HCEC 1CT (cell line): ENCODE results near the gene PRXL2A.
"Not testable (repeated sequence)": the region's sequence is repeated elsewhere in the genome, so short reads cannot be mapped to it uniquely, and the experiment has no call there.

Experiments
- DNase-seq: peaks from one replicate; pipeline ENCODE4 v3.0.0-alpha.2; 2017

PRXL2A gene

DNA sequence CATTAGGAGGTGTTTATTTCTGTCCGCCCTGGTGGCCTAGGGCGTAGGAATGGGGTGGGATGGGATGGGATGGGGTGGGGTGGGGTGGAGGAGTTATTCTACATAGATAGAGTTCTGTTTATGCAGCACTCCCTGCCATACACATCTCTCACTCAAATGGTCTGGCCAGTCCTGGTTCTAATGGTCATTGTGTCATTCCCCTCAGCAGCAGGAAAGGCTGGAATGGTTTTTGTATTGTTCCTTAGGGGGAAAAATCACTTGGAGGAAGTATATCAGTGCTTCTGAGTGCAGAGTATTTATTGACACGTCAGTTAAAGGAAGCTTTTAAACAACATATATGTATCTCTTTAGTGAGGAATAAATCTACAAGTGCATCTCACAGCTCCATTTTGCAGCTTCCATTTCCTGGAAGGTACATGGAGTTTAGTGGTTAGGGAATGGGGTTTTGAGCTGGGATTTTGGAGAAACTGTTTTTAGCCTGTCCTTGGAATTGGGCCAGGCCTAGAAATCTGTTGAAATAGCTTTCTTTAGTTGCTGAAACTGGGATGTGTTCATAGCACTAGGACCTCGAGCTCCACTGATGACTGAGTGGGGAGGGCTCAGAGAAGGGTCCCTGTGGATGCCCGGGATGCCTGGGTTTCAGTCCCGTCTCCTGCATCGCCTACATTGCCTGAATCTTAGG lies 54.1 kb downstream of the PRXL2A start:
- DNase-seq, result peak; percentile 44

DNA sequence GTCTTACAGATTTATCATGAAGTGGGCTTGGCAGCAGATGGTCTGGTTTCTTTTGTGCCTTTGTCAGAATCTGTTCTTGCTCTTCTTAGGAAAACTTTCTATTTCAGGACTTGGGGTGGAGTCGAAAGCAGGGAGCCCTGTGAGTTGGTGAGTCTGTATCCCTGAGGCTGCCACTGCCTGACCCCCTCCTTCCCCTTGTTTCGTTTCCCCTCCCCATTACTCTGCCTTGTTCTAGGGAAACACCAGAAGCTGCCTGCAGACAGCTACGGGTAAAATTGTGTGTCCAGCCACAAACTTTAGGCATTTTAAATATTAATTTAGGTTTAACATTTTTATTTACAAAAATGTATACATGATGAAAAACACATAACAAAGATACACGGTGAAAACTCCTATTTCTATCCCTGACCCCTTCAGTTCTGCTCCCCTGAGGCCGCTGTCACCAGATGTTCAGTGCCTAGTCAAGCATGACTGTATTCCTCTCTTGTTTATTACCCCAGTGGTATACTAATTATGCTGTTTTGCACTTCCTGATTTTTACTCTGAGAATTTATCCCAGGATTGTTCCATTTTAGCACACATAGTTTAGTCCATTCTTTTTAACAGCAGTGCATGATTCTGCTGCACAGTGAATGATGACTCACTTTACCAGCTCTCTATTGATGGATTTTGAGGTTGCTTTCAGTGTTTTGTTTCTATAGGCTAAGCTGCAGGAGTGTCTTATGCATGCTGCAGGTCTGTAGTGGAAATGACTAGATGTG lies 54.8 kb downstream of the PRXL2A start:
- peak; percentile 89 for DNase-seq

DNA sequence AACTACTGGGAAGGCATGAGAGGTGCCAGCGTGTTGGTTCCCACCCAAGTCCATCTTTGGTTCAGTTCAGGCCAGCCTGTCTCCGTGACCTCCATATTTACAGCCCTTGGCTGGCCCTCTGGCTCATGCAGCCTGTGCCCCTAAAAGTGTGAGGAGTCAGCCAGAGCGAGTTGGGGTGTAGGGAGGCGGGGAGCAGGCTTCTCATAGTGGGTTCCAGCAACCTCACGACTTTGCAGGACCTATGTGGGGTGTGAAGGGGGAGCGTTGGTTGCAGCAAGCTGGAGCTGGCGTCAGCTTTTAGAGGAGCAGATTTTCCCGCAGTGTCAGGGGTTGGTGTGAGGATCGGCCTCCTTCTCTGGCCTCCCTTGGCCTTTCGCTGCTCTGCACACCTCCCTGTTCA lies 55.5 kb downstream of the PRXL2A start:
- DNase-seq, result no peak

GRCh38 chr10:80464557-80465450 lies 56.5 kb downstream of the PRXL2A start:
- no peak for DNase-seq

DNA sequence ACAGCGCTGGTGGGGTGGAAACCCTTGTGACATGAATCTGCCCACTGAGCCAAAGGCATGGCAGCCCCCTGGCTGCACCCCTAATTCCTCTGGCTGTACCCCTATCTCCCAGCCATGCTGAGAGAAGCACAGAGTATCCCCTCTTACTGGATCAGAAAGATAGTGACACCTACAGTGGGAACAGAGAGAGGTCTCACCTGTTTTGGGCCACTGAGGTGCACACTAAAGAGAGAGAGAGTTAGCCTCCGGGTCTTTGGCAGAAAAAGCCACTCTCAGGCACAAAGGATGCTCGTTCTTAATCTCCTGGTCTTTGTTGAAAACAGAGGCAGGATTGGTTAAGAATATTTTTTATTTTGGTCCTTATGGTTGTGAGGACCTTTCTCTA lies 57.1 kb downstream of the PRXL2A start:
- no peak for DNase-seq

GRCh38 chr10:80465839-80466590 lies 57.7 kb downstream of the PRXL2A start:
- no peak for DNase-seq

- no peak for DNase-seq
Observed at GRCh38 chr10:80466724-80467326, 58.5 kb downstream of the PRXL2A start.

GRCh38 chr10:80468002-80468401 lies 59.7 kb downstream of the PRXL2A start:
- DNase-seq, result no peak

DNA sequence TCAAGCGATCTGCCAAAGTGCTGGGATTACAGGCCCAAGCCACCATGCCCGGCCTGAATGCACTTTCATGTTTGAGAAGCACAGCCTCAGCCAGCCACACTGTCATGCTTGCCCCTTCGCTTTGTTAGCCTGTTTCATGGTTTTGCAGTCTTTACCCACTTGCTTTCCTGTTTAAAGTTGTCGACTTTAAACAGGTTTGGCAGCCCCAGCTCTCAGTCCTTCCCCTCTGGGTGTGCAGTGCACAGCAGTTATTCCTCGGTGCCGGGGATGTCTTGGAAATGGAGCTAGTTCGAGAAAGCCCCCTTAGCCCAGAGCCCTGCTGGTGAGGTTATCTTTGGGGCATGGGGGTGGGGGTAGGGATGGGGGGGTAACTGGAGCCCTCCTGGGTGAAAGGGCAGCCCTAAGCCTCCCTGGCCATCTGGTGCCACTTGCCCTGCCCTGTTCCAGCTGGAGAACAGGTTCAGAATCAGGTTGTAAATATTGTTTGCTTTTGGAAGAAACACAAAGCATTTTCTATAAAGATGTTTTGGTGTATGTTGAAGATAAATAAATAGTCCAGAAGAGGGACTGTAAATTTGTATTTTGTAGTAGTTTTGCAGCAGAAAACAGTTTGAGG lies 60.6 kb downstream of the PRXL2A start:
- DNase-seq, result no peak

DNA sequence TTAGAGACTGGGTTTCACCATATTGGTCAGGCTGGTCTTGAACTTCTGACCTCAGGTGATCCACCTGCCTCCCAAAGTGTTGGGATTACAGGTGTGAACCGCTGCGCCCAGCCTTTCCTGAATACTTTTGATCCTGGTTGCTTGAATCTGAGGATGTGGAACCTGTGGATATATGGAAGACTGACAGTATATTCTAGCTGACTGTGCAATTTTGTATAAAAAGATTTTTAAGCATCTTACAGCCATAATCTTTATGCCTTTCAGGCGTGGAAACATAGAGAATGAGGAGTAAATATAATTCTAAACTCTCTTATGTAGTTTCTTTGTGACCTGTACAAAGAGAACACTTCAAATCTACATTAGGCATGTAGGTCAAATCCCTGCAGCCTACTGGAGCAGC lies 61.9 kb downstream of the PRXL2A start:
- DNase-seq, result no peak

DNA sequence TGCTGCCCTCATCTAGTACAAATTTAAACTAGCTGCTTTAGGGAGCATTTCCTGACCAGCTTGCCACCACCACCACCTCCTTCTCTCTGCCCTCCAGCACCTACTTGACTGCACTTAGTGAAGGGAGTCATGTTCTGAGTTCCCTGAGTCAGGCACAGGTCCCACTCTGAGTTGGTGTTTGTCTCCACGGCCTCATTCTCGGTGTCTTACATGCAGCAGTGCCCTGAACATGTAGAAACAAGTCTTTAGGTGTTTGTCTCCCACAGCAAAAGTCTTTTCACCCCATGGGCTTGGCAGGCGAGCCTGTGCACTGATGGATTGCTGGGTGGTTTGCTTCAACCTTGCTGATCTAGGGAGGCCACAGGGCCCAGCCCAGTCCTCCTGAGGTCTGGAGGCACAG lies 62.6 kb downstream of the PRXL2A start:
- no peak for DNase-seq

GRCh38 chr10:80471715-80472233 lies 63.4 kb downstream of the PRXL2A start:
- no peak for DNase-seq

DNA sequence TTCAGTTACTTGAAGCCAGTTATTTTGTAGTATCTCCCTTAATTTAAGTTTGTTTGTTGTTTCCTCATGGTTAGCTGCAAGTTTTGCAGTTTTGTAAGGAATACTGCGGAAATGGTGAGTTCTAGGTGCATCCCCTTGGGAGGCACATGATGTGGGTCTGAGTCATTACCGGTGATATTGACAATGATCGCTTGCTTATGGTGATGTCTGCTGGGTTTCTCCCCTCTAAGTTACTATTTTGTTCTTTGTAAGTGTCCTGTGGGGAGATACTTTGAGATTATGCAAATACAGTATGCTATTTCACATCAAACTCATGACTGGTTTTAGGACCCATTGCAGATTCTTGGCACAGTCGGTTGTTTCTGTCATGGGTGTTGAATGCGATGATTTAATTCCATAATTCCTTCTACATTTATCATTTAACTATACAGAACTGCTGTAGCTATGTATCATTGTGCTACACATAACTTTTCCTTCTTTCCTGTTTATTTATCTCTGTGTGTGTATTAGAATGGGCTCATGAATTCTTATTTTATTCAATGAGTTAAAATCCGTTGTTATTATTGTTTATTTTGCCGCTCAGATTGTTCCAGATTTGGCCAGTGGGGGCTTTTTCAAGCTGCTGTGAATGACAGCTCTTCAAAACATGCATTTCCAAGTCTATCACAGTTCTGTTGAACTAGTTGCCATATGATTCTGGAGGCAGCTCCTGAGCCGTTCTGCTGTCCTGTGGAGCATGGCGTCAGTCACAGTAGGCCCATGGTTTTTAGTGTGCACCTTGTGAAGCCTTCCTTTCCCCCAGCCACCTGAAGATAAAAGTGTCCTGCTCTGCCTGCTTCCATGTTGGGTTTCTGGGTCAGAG lies 64.1 kb downstream of the PRXL2A start:
- peak; percentile 96 for DNase-seq

- no peak for DNase-seq
Observed at GRCh38 chr10:80473096-80473657, 64.8 kb downstream of the PRXL2A start.

DNA sequence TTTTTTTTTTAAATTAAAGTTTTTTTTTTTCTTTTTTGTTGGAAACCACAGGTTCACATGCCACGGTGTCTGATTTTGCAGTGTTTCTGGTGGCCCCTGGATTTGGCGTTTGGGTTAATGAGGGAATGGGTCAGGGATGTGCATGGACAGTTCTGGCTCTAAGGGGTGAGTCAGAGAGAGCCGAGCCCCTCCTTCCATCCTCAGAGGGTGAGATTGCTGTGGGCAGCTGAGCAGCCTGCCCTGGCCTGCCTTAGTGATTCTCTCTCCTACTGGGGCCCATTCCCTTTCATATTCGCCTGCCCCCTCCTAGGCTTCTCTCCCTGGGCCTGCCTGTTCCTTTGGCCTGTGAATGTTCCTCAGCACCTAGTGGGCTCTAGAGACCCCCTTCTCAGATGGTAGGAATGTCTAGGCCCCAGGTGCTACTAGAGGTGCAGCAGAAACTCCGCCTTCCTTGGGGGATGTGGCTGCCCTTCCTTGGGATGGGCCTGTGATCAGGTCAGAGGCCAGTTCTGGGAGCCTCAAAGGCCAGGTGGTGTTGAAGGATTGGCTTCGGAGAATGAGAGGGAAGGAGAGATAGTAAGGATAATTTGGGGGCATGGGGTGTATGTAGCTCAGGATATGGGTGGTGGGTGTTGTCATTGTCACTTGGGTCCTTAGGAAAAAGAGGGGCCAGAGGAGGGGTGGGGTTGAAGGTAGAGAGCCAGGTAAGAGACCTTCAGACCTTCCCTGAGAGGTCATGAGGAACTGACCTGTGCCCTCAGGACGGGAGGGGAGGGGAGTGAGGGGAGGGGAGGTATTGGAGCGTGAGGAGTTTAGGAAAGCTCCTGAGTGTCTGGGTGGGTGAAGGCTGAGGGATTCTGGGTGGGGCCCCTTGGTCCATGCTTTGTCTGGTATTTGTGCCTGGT lies 65.6 kb downstream of the PRXL2A start:
- no peak for DNase-seq

DNA sequence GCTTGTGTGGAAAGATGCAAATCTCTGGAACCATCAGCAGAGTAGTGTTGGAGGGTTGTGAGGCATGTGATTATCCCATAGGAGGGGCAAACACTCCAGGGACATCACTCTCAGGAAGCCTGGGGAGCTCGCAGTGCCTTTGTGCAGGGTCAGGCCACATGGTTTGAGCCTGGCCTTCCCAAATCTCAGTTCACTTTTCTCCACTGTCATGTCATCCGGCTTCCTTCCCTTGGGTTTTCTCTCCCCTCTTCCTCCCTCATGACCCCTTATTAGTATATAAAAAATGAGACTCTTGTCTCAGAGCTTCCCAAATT lies 66.2 kb downstream of the PRXL2A start:
- DNase-seq, result no peak

GRCh38 chr10:80474941-80475340 lies 66.6 kb downstream of the PRXL2A start:
- no peak for DNase-seq

- DNase-seq, result not testable (repeated sequence)
Observed at GRCh38 chr10:80475641-80476040, 67.3 kb downstream of the PRXL2A start.

- DNase-seq, result no peak
Observed at GRCh38 chr10:80476685-80477084, 68.3 kb downstream of the PRXL2A start.
